Caco-2 (cell line): ENCODE measurements around the gene SLC25A27. TPM values are rescaled to one million over a fixed set of nuclear protein-coding genes. Genes with fewer than 3 reads are reported as not detected.

ENCODE experiments used
- BruUV-seq: library from RNA; stranded (reverse); fragments of 400-500 nt; replicated peaks from 2 replicates; lab custom pipeline; 2021; lab: Mats Ljungman, UMichigan
- CTCF ChIA-PET: fragments of 300-600 bp; sonication (Branson Sonifier 250); formaldehyde crosslinking; loops from one replicate; lab custom pipeline; 2022; ENCODE audit warnings: antibody characterized with exemption; lab: Charles Lee
- POLR2A ChIA-PET: fragments of 300-600 bp; sonication (Branson Sonifier 250); formaldehyde crosslinking; loops from one replicate; lab custom pipeline; 2022; ENCODE audit warnings: antibody characterized with exemption; lab: Charles Lee
- DNase-seq, 2 experiments: peaks; one replicate each; pipeline versions ENCODE4 v3.0.0 to v3.0.0-alpha.2; 2020 to 2022
- H3K27me3 ChIP-seq: replicated peaks from 2 replicates; pipeline ENCODE4 v1.6.0; 2011; ENCODE audit warnings: low read length; ENCODE audit not compliant: control insufficient read depth, insufficient read depth
- H3K36me3 ChIP-seq: 2 replicates; pipeline ENCODE4 v1.5.1; 2011; ENCODE audit warnings: low read length; ENCODE audit not compliant: control insufficient read depth, insufficient read depth
- H3K4me1 ChIP-seq: fragments of 250-450 bp; sonication (Bioruptor Pico); 2 replicates; pipeline ENCODE4 v1.5.1; 2020; ENCODE audit warnings: mild to moderate bottlenecking
- H3K4me3 ChIP-seq: 2 replicates; pipeline ENCODE4 v1.5.1; 2011; ENCODE audit warnings: low read depth, mild to moderate bottlenecking, control low read depth, low read length
- H3K9me3 ChIP-seq: fragments of 250-450 bp; sonication (Bioruptor Pico); 2 replicates; pipeline ENCODE4 v1.5.1; 2020; ENCODE audit warnings: mild to moderate bottlenecking, moderate library complexity
- H3K27ac Mint-ChIP-seq: one replicate; pipeline ENCODE4 v1.8.0; 2022; ENCODE audit warnings: mixed read lengths; ENCODE audit not compliant: unreplicated experiment
- H3K27me3 Mint-ChIP-seq: one replicate; pipeline ENCODE4 v1.8.0; 2022; ENCODE audit warnings: mixed read lengths; ENCODE audit not compliant: insufficient read depth, unreplicated experiment
- H3K36me3 Mint-ChIP-seq: one replicate; pipeline ENCODE4 v1.8.0; 2022; ENCODE audit warnings: mild to moderate bottlenecking, mixed read lengths; ENCODE audit not compliant: insufficient read depth, unreplicated experiment
- H3K4me1 Mint-ChIP-seq: one replicate; pipeline ENCODE4 v1.8.0; 2022; ENCODE audit warnings: low read depth, mixed read lengths; ENCODE audit not compliant: unreplicated experiment
- H3K4me3 Mint-ChIP-seq: one replicate; pipeline ENCODE4 v1.8.0; 2022; ENCODE audit warnings: mild to moderate bottlenecking, moderate library complexity, mixed read lengths; ENCODE audit not compliant: unreplicated experiment
- H3K9me3 Mint-ChIP-seq: one replicate; pipeline ENCODE4 v1.8.0; 2022; ENCODE audit warnings: mixed read lengths; ENCODE audit not compliant: unreplicated experiment
- CTCF ChIP-seq, 2 experiments: fragments of 200-600 bp in 1 of 2; IDR thresholded peaks; 1 replicate in 1 of 2; 2 replicates in 1 of 2; pipeline versions ENCODE4 v1.5.1 to v1.8.0; 2011 to 2022; ENCODE audit warnings: antibody characterized with exemption in 1 of 2, control low read depth in 1 of 2, inconsistent platforms in 1 of 2, low read depth in 1 of 2, low read length in 1 of 2, mild to moderate bottlenecking in 1 of 2, moderate library complexity in 1 of 2; ENCODE audit not compliant: insufficient read depth in 1 of 2, severe bottlenecking in 1 of 2, unreplicated experiment in 1 of 2
- intact Hi-C: fragments of 100-400 bp; cut with micrococcal nuclease; formaldehyde crosslinking; loops from one replicate; pipeline ENCODE4 v1.10.0; 2022; ENCODE audit not compliant: unreplicated experiment
- total RNA-seq: library from RNA; stranded (reverse); gene quantifications from 2 replicates; pipeline ENCODE4 v1.2.3, GENCODE V29; 2022

The SLC25A27 gene
- total RNA-seq, 1 experiment from 2014 or later, result 0.64 TPM

- no peak overlapping the region for H3K27ac Mint-ChIP-seq
Observed at GRCh38 chr6:46610862-46611553, 41.8 kb upstream of the SLC25A27 start.

GRCh38 chr6:46612645-46613044, 40.1 kb upstream of the SLC25A27 start:
- ChIA-PET POLR2A (no interaction called here), CTCF (no interaction called here)
- no peak overlapping the region for H3K4me3 ChIP-seq
- no peaks in the 10 kb centered on the region for H3K27me3 ChIP-seq
- no peak for DNase-seq
- no peak for TF ChIP-seq CTCF (IDR thresholded peaks at IDR 0.05; ENCODE audit: insufficient read depth in 1 of 2, low read depth in 1 of 2, low read length in 1 of 2, severe bottlenecking in 1 of 2, unreplicated experiment in 1 of 2)
- Mint-ChIP-seq H3K4me1 (no peaks in the 10 kb centered on the region), H3K27ac (no peak overlapping the region), H3K9me3 (no peaks in the 10 kb centered on the region), H3K4me3 (no peak overlapping the region), H3K36me3 (no peaks in the 10 kb centered on the region), H3K27me3 (peaks cover 9% of the 10 kb centered on the region)
- no peaks in the 10 kb centered on the region for H3K4me1 ChIP-seq
- H3K36me3 ChIP-seq, result no peaks in the 10 kb centered on the region
- H3K9me3 ChIP-seq, result no peaks in the 10 kb centered on the region
- intact Hi-C loops, result no loop called here
- no TSS peak for BruUV-seq

More at GRCh38 chr6:46610862-46611553, 41.8 kb upstream of the SLC25A27 start:
- H3K27me3 ChIP-seq, result no peaks in the 10 kb centered on the region
- H3K36me3 ChIP-seq, result no peaks in the 10 kb centered on the region
- H3K36me3 Mint-ChIP-seq, result no peaks in the 10 kb centered on the region
- DNase-seq, result no peak
- POLR2A ChIA-PET, result no interaction called here
- intact Hi-C loops, result no loop called here
- no peaks in the 10 kb centered on the region for H3K9me3 ChIP-seq
- H3K4me1 ChIP-seq, result no peaks in the 10 kb centered on the region
- CTCF ChIA-PET, result no interaction called here
- no TSS peak for BruUV-seq
- H3K27me3 Mint-ChIP-seq, result peaks cover 2% of the 10 kb centered on the region
- H3K4me3 ChIP-seq, result no peak overlapping the region
- H3K4me3 Mint-ChIP-seq, result no peak overlapping the region
- no peak for TF ChIP-seq CTCF (IDR thresholded peaks at IDR 0.05; ENCODE audit: insufficient read depth in 1 of 2, low read depth in 1 of 2, low read length in 1 of 2, severe bottlenecking in 1 of 2, unreplicated experiment in 1 of 2)
- no peaks in the 10 kb centered on the region for H3K4me1 Mint-ChIP-seq
- H3K9me3 Mint-ChIP-seq, result no peaks in the 10 kb centered on the region

GRCh38 chr6:46618726-46619125, 34.0 kb upstream of the SLC25A27 start:
- Histone ChIP-seq H3K4me3 (no peak overlapping the region), H3K9me3 (no peaks in the 10 kb centered on the region), H3K27me3 (no peaks in the 10 kb centered on the region), H3K4me1 (no peaks in the 10 kb centered on the region), H3K36me3 (no peaks in the 10 kb centered on the region)
- BruUV-seq, result no TSS peak
- H3K27ac Mint-ChIP-seq, result no peak overlapping the region
- intact Hi-C loops, result no loop called here
- H3K27me3 Mint-ChIP-seq, result peaks cover 14% of the 10 kb centered on the region
- CTCF ChIA-PET, result no interaction called here
- H3K9me3 Mint-ChIP-seq, result no peaks in the 10 kb centered on the region
- POLR2A ChIA-PET, result no interaction called here
- no peaks in the 10 kb centered on the region for H3K36me3 Mint-ChIP-seq
- no peak overlapping the region for H3K4me3 Mint-ChIP-seq
- no peak for TF ChIP-seq CTCF (IDR thresholded peaks at IDR 0.05; ENCODE audit: insufficient read depth in 1 of 2, low read depth in 1 of 2, low read length in 1 of 2, severe bottlenecking in 1 of 2, unreplicated experiment in 1 of 2)
- DNase-seq, result no peak
- no peaks in the 10 kb centered on the region for H3K4me1 Mint-ChIP-seq
